ENCODE data around the gene CNIH2. TPM values are rescaled to one million over a fixed set of nuclear protein-coding genes. Genes with fewer than 3 reads are reported as not detected.

The CNIH2 gene
- total and polyA plus RNA-seq, 2 of the 13 experiments (the other 11 are each of a cell fraction or from before 2014, with no cell fraction given) = 0.60 to 0.69 TPM

DNA sequence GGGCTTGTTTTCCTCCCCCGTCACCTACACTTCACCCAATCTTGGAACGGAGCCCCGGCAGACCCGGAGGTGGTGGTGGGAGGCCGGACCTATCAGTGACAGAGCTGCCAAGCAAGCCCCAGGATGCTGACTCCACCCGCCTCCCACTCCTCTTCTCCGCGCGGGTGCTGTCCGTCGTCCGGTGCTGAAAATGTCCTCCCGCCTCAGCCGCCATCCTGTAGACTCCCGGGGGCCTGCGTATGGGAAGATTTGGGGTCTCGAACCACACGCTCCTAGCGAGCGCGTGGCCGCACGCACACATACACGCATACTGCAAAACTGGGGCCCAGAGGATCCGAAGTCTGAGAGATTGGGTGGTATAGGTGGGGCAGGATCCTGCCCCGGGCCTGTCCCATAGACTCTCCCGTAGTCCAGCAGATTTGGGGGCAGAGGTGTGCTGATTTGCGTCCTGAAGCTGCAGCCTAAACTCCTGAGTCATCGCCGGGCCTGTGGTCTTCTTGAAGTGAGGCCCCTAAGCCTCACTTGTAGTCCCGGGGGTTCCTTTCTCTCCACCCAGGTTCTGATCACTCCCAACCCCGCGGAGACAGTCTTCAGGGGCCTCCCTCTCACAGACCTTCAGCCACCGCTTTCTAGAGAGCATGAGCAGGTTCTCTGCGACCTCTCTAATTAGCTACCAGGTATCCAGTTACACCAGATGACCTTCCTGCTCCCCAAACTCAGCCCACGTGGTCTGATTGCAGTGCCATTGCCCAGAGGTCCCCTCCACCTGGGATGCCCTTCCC is 11.8 kb downstream of the CNIH2 start (continued):
- TF ChIP-seq ZNF572 (CRISPR knock-in tag; IDR thresholded peaks at IDR 0.05) (peak; percentile 62; the same call in 1 of the 2 replicates), U2AF2 (IDR thresholded peaks at IDR 0.05; ENCODE audit: low read depth, low read length) (no peak), ATAD3A (CRISPR knock-in tag; IDR thresholded peaks at IDR 0.05) (no peak), ZBTB1 (CRISPR knock-in tag; IDR thresholded peaks at IDR 0.05; ENCODE audit: borderline replicate concordance) (peak; percentile 75; the same call in 1 of the 2 replicates), ZNF891 (CRISPR knock-in tag; IDR thresholded peaks at IDR 0.05) (no peak), ZNF766 (CRISPR knock-in tag; IDR thresholded peaks at IDR 0.05; ENCODE audit: borderline replicate concordance) (peak; percentile 48; the same call in 1 of the 2 replicates), ZMYM2 (CRISPR knock-in tag; IDR thresholded peaks at IDR 0.05) (0 out of 2 replicates have a peak, but pooled peaks have one; percentile 35), ZNF605 (CRISPR knock-in tag; IDR thresholded peaks at IDR 0.05) (peak; percentile 75), RAD51 (IDR thresholded peaks at IDR 0.05; ENCODE audit: borderline replicate concordance) (no peak), TBP (CRISPR knock-in tag; IDR thresholded peaks at IDR 0.05) (no peak), ZFP90 (CRISPR knock-in tag; IDR thresholded peaks at IDR 0.05; ENCODE audit: borderline replicate concordance) (0 out of 2 replicates have a peak, but pooled peaks have one; percentile 71), RBM22 (optimal IDR thresholded peaks at IDR 0.05; ENCODE audit: low read length) (no peak), ZSCAN31 (CRISPR knock-in tag; IDR thresholded peaks at IDR 0.05; ENCODE audit: low read depth) (no peak), CHD2 (IDR thresholded peaks at IDR 0.05; ENCODE audit: low read depth, low read length) (no peak), ZNF761 (CRISPR knock-in tag; conservative IDR thresholded peaks at IDR 0.05) (no peak), GLI4 (CRISPR knock-in tag; IDR thresholded peaks at IDR 0.05; ENCODE audit: borderline replicate concordance) (peak; percentile 61; the same call in 1 of the 2 replicates), SP5 (CRISPR knock-in tag; IDR thresholded peaks at IDR 0.05; ENCODE audit: borderline replicate concordance, low read depth) (no peak), SYNCRIP (IDR thresholded peaks at IDR 0.05; ENCODE audit: insufficient read depth, low read depth, low read length) (no peak)
- TF ChIP-seq, protein P1, sequence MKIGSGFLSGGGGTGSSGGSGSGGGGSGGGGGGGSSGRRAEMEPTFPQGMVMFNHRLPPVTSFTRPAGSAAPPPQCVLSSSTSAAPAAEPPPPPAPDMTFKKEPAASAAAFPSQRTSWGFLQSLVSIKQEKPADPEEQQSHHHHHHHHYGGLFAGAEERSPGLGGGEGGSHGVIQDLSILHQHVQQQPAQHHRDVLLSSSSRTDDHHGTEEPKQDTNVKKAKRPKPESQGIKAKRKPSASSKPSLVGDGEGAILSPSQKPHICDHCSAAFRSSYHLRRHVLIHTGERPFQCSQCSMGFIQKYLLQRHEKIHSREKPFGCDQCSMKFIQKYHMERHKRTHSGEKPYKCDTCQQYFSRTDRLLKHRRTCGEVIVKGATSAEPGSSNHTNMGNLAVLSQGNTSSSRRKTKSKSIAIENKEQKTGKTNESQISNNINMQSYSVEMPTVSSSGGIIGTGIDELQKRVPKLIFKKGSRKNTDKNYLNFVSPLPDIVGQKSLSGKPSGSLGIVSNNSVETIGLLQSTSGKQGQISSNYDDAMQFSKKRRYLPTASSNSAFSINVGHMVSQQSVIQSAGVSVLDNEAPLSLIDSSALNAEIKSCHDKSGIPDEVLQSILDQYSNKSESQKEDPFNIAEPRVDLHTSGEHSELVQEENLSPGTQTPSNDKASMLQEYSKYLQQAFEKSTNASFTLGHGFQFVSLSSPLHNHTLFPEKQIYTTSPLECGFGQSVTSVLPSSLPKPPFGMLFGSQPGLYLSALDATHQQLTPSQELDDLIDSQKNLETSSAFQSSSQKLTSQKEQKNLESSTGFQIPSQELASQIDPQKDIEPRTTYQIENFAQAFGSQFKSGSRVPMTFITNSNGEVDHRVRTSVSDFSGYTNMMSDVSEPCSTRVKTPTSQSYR (CRISPR knock-in tag; IDR thresholded peaks at IDR 0.05; ENCODE audit: borderline replicate concordance) = no peak
- TF ChIP-seq, protein P2, sequence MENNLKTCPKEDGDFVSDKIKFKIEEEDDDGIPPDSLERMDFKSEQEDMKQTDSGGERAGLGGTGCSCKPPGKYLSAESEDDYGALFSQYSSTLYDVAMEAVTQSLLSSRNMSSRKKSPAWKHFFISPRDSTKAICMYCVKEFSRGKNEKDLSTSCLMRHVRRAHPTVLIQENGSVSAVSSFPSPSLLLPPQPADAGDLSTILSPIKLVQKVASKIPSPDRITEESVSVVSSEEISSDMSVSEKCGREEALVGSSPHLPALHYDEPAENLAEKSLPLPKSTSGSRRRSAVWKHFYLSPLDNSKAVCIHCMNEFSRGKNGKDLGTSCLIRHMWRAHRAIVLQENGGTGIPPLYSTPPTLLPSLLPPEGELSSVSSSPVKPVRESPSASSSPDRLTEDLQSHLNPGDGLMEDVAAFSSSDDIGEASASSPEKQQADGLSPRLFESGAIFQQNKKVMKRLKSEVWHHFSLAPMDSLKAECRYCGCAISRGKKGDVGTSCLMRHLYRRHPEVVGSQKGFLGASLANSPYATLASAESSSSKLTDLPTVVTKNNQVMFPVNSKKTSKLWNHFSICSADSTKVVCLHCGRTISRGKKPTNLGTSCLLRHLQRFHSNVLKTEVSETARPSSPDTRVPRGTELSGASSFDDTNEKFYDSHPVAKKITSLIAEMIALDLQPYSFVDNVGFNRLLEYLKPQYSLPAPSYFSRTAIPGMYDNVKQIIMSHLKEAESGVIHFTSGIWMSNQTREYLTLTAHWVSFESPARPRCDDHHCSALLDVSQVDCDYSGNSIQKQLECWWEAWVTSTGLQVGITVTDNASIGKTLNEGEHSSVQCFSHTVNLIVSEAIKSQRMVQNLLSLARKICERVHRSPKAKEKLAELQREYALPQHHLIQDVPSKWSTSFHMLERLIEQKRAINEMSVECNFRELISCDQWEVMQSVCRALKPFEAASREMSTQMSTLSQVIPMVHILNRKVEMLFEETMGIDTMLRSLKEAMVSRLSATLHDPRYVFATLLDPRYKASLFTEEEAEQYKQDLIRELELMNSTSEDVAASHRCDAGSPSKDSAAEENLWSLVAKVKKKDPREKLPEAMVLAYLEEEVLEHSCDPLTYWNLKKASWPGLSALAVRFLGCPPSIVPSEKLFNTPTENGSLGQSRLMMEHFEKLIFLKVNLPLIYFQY (CRISPR knock-in tag; IDR thresholded peaks at IDR 0.05; ENCODE audit: borderline replicate concordance) = 0 out of 2 replicates have a peak, but pooled peaks have one; percentile 1
- TF ChIP-seq, protein P3, sequence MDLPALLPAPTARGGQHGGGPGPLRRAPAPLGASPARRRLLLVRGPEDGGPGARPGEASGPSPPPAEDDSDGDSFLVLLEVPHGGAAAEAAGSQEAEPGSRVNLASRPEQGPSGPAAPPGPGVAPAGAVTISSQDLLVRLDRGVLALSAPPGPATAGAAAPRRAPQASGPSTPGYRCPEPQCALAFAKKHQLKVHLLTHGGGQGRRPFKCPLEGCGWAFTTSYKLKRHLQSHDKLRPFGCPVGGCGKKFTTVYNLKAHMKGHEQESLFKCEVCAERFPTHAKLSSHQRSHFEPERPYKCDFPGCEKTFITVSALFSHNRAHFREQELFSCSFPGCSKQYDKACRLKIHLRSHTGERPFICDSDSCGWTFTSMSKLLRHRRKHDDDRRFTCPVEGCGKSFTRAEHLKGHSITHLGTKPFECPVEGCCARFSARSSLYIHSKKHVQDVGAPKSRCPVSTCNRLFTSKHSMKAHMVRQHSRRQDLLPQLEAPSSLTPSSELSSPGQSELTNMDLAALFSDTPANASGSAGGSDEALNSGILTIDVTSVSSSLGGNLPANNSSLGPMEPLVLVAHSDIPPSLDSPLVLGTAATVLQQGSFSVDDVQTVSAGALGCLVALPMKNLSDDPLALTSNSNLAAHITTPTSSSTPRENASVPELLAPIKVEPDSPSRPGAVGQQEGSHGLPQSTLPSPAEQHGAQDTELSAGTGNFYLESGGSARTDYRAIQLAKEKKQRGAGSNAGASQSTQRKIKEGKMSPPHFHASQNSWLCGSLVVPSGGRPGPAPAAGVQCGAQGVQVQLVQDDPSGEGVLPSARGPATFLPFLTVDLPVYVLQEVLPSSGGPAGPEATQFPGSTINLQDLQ (CRISPR knock-in tag; IDR thresholded peaks at IDR 0.05) = no peak

Data from HepG2 (cell line).